Body of pancreas (tissue), 4 donors: ENCODE results near the gene ALDH1A2. TPM values are rescaled to one million over a fixed set of nuclear protein-coding genes. Genes with fewer than 3 reads are reported as not detected.

ENCODE experiments used
- ATAC-seq: fragments of 150-250 bp; one replicate; pipeline ENCODE4 v1.9.1; 2016
- DNase-seq, 4 donors: peaks; one replicate each; pipeline ENCODE4 v3.0.0-alpha.2; 2019
- H3K27ac ChIP-seq, 4 donors: fragments of 200-600 bp; sonication (generic); 1 replicate in 3 of 4; 2 replicates in 1 of 4; pipeline versions ENCODE4 v1.5.1 to v1.6.1; 2016 to 2019; ENCODE audit warnings: mild to moderate bottlenecking in 1 of 4, mixed read lengths in 1 of 4, moderate library complexity in 1 of 4
- H3K27me3 ChIP-seq, 2 donors: fragments of 200-600 bp; sonication (generic); one replicate each; pipeline ENCODE4 v1.6.0; 2016; ENCODE audit warnings: mild to moderate bottlenecking in 1 of 2
- H3K36me3 ChIP-seq, 2 donors: fragments of 200-600 bp; sonication (generic); replicated peaks in 1 of 2; 2 replicates each; pipeline ENCODE4 v1.5.1; 2016; ENCODE audit warnings: low read depth in 2 of 2; ENCODE audit not compliant: insufficient read depth in 1 of 2
- H3K4me1 ChIP-seq: fragments of 200-600 bp; sonication (generic); one replicate; pipeline ENCODE4 v1.6.0; 2016
- H3K4me3 ChIP-seq, 2 donors: fragments of 200-600 bp; sonication (generic); 1 replicate in 1 of 2; 2 replicates in 1 of 2; pipeline ENCODE4 v1.5.1; 2016 to 2019
- H3K9me3 ChIP-seq, 3 donors: fragments of 200-600 bp; sonication (generic); 1 replicate in 2 of 3; 2 replicates in 1 of 3; pipeline ENCODE4 v1.5.1; 2016
- CTCF ChIP-seq, 7 experiments: fragments of 450-650 bp in 4 of 7; fragments of 200-600 bp in 3 of 7; sonication (generic) in 3 of 7; IDR thresholded peaks; one replicate each; pipeline ENCODE4 v1.5.1; 2016 to 2019; ENCODE audit warnings: antibody characterized with exemption in 7 of 7
- POLR2A ChIP-seq, 3 donors: fragments of 450-650 bp; IDR thresholded peaks; one replicate each; pipeline ENCODE4 v1.6.1; 2016; ENCODE audit warnings: antibody characterized with exemption in 3 of 3, mild to moderate bottlenecking in 2 of 3
- WGBS, 2 donors: methylation state at CpG; one replicate each; pipeline ENCODE4 v1.1.5; 2017; 5-methylcytosine and 5-hydroxymethylcytosine counted together
- intact Hi-C: fragments of 100-400 bp; cut with DNase I; formaldehyde crosslinking; loops from one replicate; pipeline ENCODE4 v1.15.1; 2023
- total RNA-seq, 2 donors: library from RNA; depleted of rRNA; stranded (reverse); fragments of >200 nt; gene quantifications; one replicate each; pipeline ENCODE4 v1.1.0, GENCODE V29; 2016

The ALDH1A2 gene
- total RNA-seq, 2 donors from 2014 or later = 1.6 to 2.1 TPM

GRCh38 chr15:57920911-57921310 is 144.6 kb downstream of the ALDH1A2 start:
- Histone ChIP-seq H3K36me3 (no peaks in the 10 kb centered on the region), H3K9me3 (no peaks in the 10 kb centered on the region), H3K27me3 (no peaks in the 10 kb centered on the region), H3K4me1 (peaks cover 37% of the 10 kb centered on the region), H3K4me3 (no peak overlapping the region), H3K27ac (no peak overlapping the region)
- intact Hi-C loops = no loop called here
- ATAC-seq (no peak), DNase-seq (peak in 1 of 4 donors; percentile 34)
- TF ChIP-seq CTCF (IDR thresholded peaks at IDR 0.05) (no peak), POLR2A (IDR thresholded peaks at IDR 0.05) (no peak)
- WGBS, 2 donors = 70 to 80% methylated on average over 5 of the region's 5 CpGs

GRCh38 chr15:57919754-57920153 is 145.8 kb downstream of the ALDH1A2 start:
- no peak for ATAC-seq
- TF ChIP-seq CTCF (IDR thresholded peaks at IDR 0.05) = no peak
- no peak for TF ChIP-seq POLR2A (IDR thresholded peaks at IDR 0.05)

GRCh38 chr15:57917998-57918397 is 147.5 kb downstream of the ALDH1A2 start:
- intact Hi-C loops = no loop called here
- ATAC-seq (no peak), DNase-seq (no peak)
- no peaks in the 10 kb centered on the region for H3K36me3 ChIP-seq
- no peaks in the 10 kb centered on the region for H3K27me3 ChIP-seq
- no peak overlapping the region for H3K4me3 ChIP-seq
- no peaks in the 10 kb centered on the region for H3K9me3 ChIP-seq
- WGBS, 2 donors = 59 to 65% methylated on average over 8 of the region's 8 CpGs
- H3K27ac ChIP-seq = no peak overlapping the region
- peaks cover 25% of the 10 kb centered on the region for H3K4me1 ChIP-seq
- no peak for TF ChIP-seq CTCF (IDR thresholded peaks at IDR 0.05)
- no peak for TF ChIP-seq POLR2A (IDR thresholded peaks at IDR 0.05)

More at GRCh38 chr15:57919754-57920153, 145.8 kb downstream of the ALDH1A2 start:
- Histone ChIP-seq H3K36me3 (no peaks in the 10 kb centered on the region), H3K9me3 (no peaks in the 10 kb centered on the region), H3K27me3 (no peaks in the 10 kb centered on the region), H3K4me1 (peaks cover 40% of the 10 kb centered on the region), H3K27ac (no peak overlapping the region), H3K4me3 (no peak overlapping the region)
- DNase-seq = no peak
- intact Hi-C loops = no loop called here
- WGBS, 2 donors = 94 to 100% methylated on average over 2 of the region's 2 CpGs

- WGBS, 2 donors = 48 to 49% methylated on average over 8 of the region's 8 CpGs
- TF ChIP-seq POLR2A (IDR thresholded peaks at IDR 0.05) (no peak), CTCF (IDR thresholded peaks at IDR 0.05) (no peak)
- H3K4me3 ChIP-seq = no peak overlapping the region
- no peaks in the 10 kb centered on the region for H3K36me3 ChIP-seq
- H3K27me3 ChIP-seq = no peaks in the 10 kb centered on the region
- peak; percentile 33 to 63 (median 51) for DNase-seq
- peaks cover 14% of the 10 kb centered on the region for H3K4me1 ChIP-seq
- intact Hi-C loops = no loop called here
- H3K9me3 ChIP-seq = no peaks in the 10 kb centered on the region
- peak overlapping the region in 2 of 4 donors; percentile 69 to 73 for H3K27ac ChIP-seq
- ATAC-seq = peak; percentile 78
Measured at GRCh38 chr15:57916695-57917094, 148.8 kb downstream of the ALDH1A2 start.

- no peak for TF ChIP-seq POLR2A (IDR thresholded peaks at IDR 0.05)
- TF ChIP-seq CTCF (IDR thresholded peaks at IDR 0.05) = no peak
- Histone ChIP-seq H3K4me3 (no peak overlapping the region), H3K36me3 (no peaks in the 10 kb centered on the region), H3K27ac (peak overlapping the region in 3 of 4 donors; percentile 44 to 73 (median 69)), H3K4me1 (peaks cover 14% of the 10 kb centered on the region), H3K9me3 (no peaks in the 10 kb centered on the region), H3K27me3 (no peaks in the 10 kb centered on the region)
- intact Hi-C loops = no loop called here
- no peak for DNase-seq
- peak; percentile 38 for ATAC-seq
- 85 to 88% methylated on average over 11 to 15 of the region's 15 CpGs for WGBS, 2 donors
Measured at GRCh38 chr15:57915827-57916531, 149.5 kb downstream of the ALDH1A2 start.
